GM12801 (cell line): Measurements from ENCODE around the gene SH3BP5L.

ENCODE experiments used
- CTCF ChIP-seq: IDR thresholded peaks from one replicate; pipeline ENCODE4 v1.5.1; 2011; ENCODE audit warnings: control low read depth; ENCODE audit not compliant: insufficient read length; ENCODE audit errors: extremely low read depth

Gene SH3BP5L

GRCh38 chr1:248775441-248775840 lies 50.3 kb downstream of the SH3BP5L start:
- TF ChIP-seq CTCF: no peak
